ENCODE data around the gene GNPTAB. TPM values are rescaled to one million over a fixed set of nuclear protein-coding genes. Genes with fewer than 3 reads are reported as not detected.

Gene GNPTAB
- total and polyA plus RNA-seq, 2 of the 13 experiments (the other 11 are each of a cell fraction or from before 2014, with no cell fraction given): 13.6 to 19.4 TPM

DNA sequence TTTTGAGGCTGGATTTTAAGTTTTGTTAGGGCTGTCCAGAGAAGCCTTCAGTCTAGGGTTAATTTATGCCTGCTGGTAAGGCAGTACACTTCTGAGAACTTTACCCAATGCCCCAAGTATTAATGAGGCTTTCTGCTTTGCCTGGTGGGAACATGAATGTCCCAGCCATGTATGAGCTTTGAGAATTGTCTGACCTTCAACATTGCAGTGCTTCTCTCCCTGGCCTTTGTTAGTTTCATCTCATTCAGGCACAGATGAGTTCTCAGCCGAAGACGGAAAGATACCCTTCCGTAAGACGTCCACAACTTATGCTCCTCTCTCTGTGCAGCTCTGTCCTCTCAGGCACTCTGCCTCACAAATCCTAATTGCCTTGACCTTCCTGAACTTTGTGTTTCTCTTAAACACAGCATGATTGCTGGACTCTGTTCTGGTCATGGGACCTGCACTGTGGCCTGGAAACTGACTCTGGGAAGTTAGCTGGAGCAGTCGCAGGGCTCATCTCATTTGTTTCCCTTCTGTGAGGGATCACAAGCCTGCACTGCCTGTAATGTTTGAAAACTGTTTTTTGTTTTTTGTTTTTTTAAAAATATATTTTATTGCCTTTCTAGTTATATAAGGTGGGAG is 117.6 kb downstream of the GNPTAB start (continued):
- no peak for TF ChIP-seq ZNF101 (CRISPR knock-in tag; IDR thresholded peaks at IDR 0.05; ENCODE audit: borderline replicate concordance, low read depth)
- no peak for TF ChIP-seq TCF12 (IDR thresholded peaks at IDR 0.05)
- TF ChIP-seq TCF12 (CRISPR knock-in tag; IDR thresholded peaks at IDR 0.05): no peak
- TF ChIP-seq KDM1A (CRISPR knock-in tag; IDR thresholded peaks at IDR 0.05): no peak
- no peak for TF ChIP-seq THYN1 (CRISPR knock-in tag; IDR thresholded peaks at IDR 0.05; ENCODE audit: borderline replicate concordance, low read depth)
- TF ChIP-seq, protein P1, sequence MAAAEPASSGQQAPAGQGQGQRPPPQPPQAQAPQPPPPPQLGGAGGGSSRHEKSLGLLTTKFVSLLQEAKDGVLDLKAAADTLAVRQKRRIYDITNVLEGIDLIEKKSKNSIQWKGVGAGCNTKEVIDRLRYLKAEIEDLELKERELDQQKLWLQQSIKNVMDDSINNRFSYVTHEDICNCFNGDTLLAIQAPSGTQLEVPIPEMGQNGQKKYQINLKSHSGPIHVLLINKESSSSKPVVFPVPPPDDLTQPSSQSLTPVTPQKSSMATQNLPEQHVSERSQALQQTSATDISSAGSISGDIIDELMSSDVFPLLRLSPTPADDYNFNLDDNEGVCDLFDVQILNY (CRISPR knock-in tag; conservative IDR thresholded peaks at IDR 0.05): no peak
- TF ChIP-seq ZNF687 (CRISPR knock-in tag; IDR thresholded peaks at IDR 0.05): no peak
- TF ChIP-seq TEAD3 (CRISPR knock-in tag; optimal IDR thresholded peaks at IDR 0.05; ENCODE audit: borderline replicate concordance): peak; percentile 72
- no peak for TF ChIP-seq ZNF83 (CRISPR knock-in tag; IDR thresholded peaks at IDR 0.05; ENCODE audit: borderline replicate concordance)
- no peak for TF ChIP-seq ZNF816 (CRISPR knock-in tag; IDR thresholded peaks at IDR 0.05; ENCODE audit: borderline replicate concordance)
- 0 out of 2 replicates have a peak, but pooled peaks have one; percentile 38 for TF ChIP-seq BORCS8-MEF2B (CRISPR knock-in tag; IDR thresholded peaks at IDR 0.05)
- no peak for TF ChIP-seq GTF2F1 (IDR thresholded peaks at IDR 0.05; ENCODE audit: low read length)
- no peak for TF ChIP-seq NFKBIZ (CRISPR knock-in tag; IDR thresholded peaks at IDR 0.05)
- no peak for TF ChIP-seq ZSCAN12 (CRISPR knock-in tag; IDR thresholded peaks at IDR 0.05)
- TF ChIP-seq ZMAT3 (CRISPR knock-in tag; conservative IDR thresholded peaks at IDR 0.05): 0 out of 2 replicates have a peak, but pooled peaks have one; percentile 49
- TF ChIP-seq ZNF605 (CRISPR knock-in tag; IDR thresholded peaks at IDR 0.05): no peak
- TF ChIP-seq, protein P2, sequence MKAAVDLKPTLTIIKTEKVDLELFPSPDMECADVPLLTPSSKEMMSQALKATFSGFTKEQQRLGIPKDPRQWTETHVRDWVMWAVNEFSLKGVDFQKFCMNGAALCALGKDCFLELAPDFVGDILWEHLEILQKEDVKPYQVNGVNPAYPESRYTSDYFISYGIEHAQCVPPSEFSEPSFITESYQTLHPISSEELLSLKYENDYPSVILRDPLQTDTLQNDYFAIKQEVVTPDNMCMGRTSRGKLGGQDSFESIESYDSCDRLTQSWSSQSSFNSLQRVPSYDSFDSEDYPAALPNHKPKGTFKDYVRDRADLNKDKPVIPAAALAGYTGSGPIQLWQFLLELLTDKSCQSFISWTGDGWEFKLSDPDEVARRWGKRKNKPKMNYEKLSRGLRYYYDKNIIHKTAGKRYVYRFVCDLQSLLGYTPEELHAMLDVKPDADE (CRISPR knock-in tag; IDR thresholded peaks at IDR 0.05): no peak
- no peak for TF ChIP-seq MYPOP (CRISPR knock-in tag; IDR thresholded peaks at IDR 0.05)
- no peak for TF ChIP-seq NFIB (CRISPR knock-in tag; IDR thresholded peaks at IDR 0.05; ENCODE audit: borderline replicate concordance)
- TF ChIP-seq ZFAT (CRISPR knock-in tag; conservative IDR thresholded peaks at IDR 0.05): no peak
- no peak for TF ChIP-seq ZNF337 (CRISPR knock-in tag; IDR thresholded peaks at IDR 0.05; ENCODE audit: borderline replicate concordance, low read depth)
- TF ChIP-seq ZNF138 (CRISPR knock-in tag; IDR thresholded peaks at IDR 0.05; ENCODE audit: low read depth): no peak
- no peak for TF ChIP-seq MAZ (IDR thresholded peaks at IDR 0.05; ENCODE audit: borderline replicate concordance, low read depth, low read length)
- no peak for TF ChIP-seq MAZ (CRISPR knock-in tag; IDR thresholded peaks at IDR 0.05; ENCODE audit: low read depth)
- TF ChIP-seq PHF20 (CRISPR knock-in tag; IDR thresholded peaks at IDR 0.05): no peak
